OCI-LY1 (cell line): ENCODE data around the gene BICD2.

Experiments used
- H2AFZ ChIP-seq: fragments of 200-600 bp; sonication (generic), shearing (Covaris generic); 2 replicates; pipeline ENCODE4 v1.6.0; 2014; ENCODE audit warnings: antibody characterized with exemption, mild to moderate bottlenecking, low read length
- H3F3A ChIP-seq: fragments of 200-600 bp; sonication (generic), shearing (Covaris generic); 2 replicates; pipeline ENCODE4 v1.6.0; 2014; ENCODE audit warnings: mild to moderate bottlenecking, antibody characterized with exemption, low read length, moderate library complexity; ENCODE audit not compliant: insufficient read depth
- H3K27ac ChIP-seq: fragments of 200-600 bp; sonication (generic); 2 replicates; pipeline ENCODE4 v1.5.1; 2014; ENCODE audit warnings: low read length, mixed run types, mild to moderate bottlenecking, low read depth; ENCODE audit not compliant: poor library complexity, severe bottlenecking
- H3K27me3 ChIP-seq: fragments of 200-600 bp; sonication (generic); 2 replicates; pipeline ENCODE4 v1.6.0; 2014; ENCODE audit warnings: antibody characterized with exemption, mild to moderate bottlenecking, low read length, moderate library complexity; ENCODE audit not compliant: insufficient read depth
- H3K36me3 ChIP-seq: fragments of 200-600 bp; sonication (generic); 2 replicates; pipeline ENCODE4 v1.6.1; 2014; ENCODE audit warnings: mild to moderate bottlenecking, antibody characterized with exemption, low read length, moderate library complexity, mixed read lengths; ENCODE audit not compliant: insufficient read depth
- H3K4me1 ChIP-seq: fragments of 200-600 bp; sonication (generic); 2 replicates; pipeline ENCODE4 v1.5.1; 2014; ENCODE audit warnings: mild to moderate bottlenecking, low read length, moderate library complexity; ENCODE audit not compliant: insufficient read depth, severe bottlenecking
- H3K4me2 ChIP-seq: fragments of 200-600 bp; sonication (generic), shearing (Covaris generic); 2 replicates; pipeline ENCODE4 v1.6.1; 2014; ENCODE audit warnings: low read length
- H3K4me3 ChIP-seq: fragments of 200-600 bp; sonication (generic); 2 replicates; pipeline ENCODE4 v1.5.1; 2014; ENCODE audit warnings: low read length, low read depth, mild to moderate bottlenecking, mixed read lengths; ENCODE audit not compliant: poor library complexity, severe bottlenecking
- H3K79me2 ChIP-seq: fragments of 200-600 bp; shearing (Covaris generic); 2 replicates; pipeline ENCODE4 v1.6.1; 2016; ENCODE audit warnings: mixed run types, low read length, mixed read lengths; ENCODE audit not compliant: insufficient read depth
- H3K9ac ChIP-seq: fragments of 200-600 bp; sonication (generic), shearing (Covaris generic); 2 replicates; pipeline ENCODE4 v1.6.1; 2014; ENCODE audit warnings: mild to moderate bottlenecking, low read length, mixed read lengths
- H3K9me2 ChIP-seq: fragments of 200-600 bp; sonication (generic), shearing (Covaris generic); 2 replicates; pipeline ENCODE4 v1.6.1; 2014; ENCODE audit warnings: low read depth, mild to moderate bottlenecking, low read length, mixed read lengths
- H3K9me3 ChIP-seq: fragments of 200-600 bp; shearing (Covaris generic); 2 replicates; pipeline ENCODE4 v1.6.1; 2014; ENCODE audit warnings: low read length, mixed read lengths
- H4K20me1 ChIP-seq: fragments of 200-600 bp; sonication (generic), shearing (Covaris generic); 2 replicates; pipeline ENCODE4 v1.6.0; 2016; ENCODE audit warnings: mild to moderate bottlenecking, low read length; ENCODE audit not compliant: insufficient read depth
- CTCF ChIP-seq: fragments of 200-600 bp; sonication (generic), shearing (Covaris generic); IDR thresholded peaks from 2 replicates; pipeline ENCODE4 v1.5.1; 2017; ENCODE audit warnings: mild to moderate bottlenecking, antibody characterized with exemption, low read length, moderate library complexity, mixed read lengths
- EZH2 ChIP-seq: fragments of 200-600 bp; sonication (generic), shearing (Covaris generic); IDR thresholded peaks from 2 replicates; pipeline ENCODE4 v1.8.0; 2017; ENCODE audit warnings: borderline replicate concordance, mixed run types, mild to moderate bottlenecking, antibody characterized with exemption, low read length, moderate library complexity, mixed read lengths

BICD2 gene

GRCh38 chr9:92737611-92738299, 26.9 kb downstream of the BICD2 start:
- Histone ChIP-seq H3K4me1 (peaks cover 82% of the 10 kb centered on the region), H3K9me2 (no peaks in the 10 kb centered on the region), H3K27ac (peak overlapping the region; percentile 87), H3K4me2 (no peak overlapping the region), H3K9ac (no peak overlapping the region; the same call in 1 of the 2 replicates), H3K36me3 (no peaks in the 10 kb centered on the region), H2AFZ (no peak overlapping the region), H3K27me3 (no peaks in the 10 kb centered on the region), H3K79me2 (peaks cover 66% of the 10 kb centered on the region), H4K20me1 (no peaks in the 10 kb centered on the region), H3F3A (no peaks in the 10 kb centered on the region), H3K9me3 (no peaks in the 10 kb centered on the region), H3K4me3 (no peak overlapping the region)
- no peak for TF ChIP-seq EZH2
- no peak for TF ChIP-seq CTCF

GRCh38 chr9:92737216-92737606, 27.4 kb downstream of the BICD2 start:
- Histone ChIP-seq H3K4me2 (no peak overlapping the region), H3K9me3 (no peaks in the 10 kb centered on the region), H3K27me3 (no peaks in the 10 kb centered on the region), H3F3A (no peaks in the 10 kb centered on the region; the same call in 1 of the 2 replicates), H4K20me1 (no peaks in the 10 kb centered on the region), H3K4me1 (peaks cover 82% of the 10 kb centered on the region), H3K4me3 (no peak overlapping the region), H3K36me3 (no peaks in the 10 kb centered on the region), H3K27ac (peak overlapping the region; percentile 87), H3K9ac (no peak overlapping the region), H3K79me2 (peaks cover 67% of the 10 kb centered on the region), H3K9me2 (no peaks in the 10 kb centered on the region), H2AFZ (no peak overlapping the region)
- no peak for TF ChIP-seq CTCF
- no peak for TF ChIP-seq EZH2

GRCh38 chr9:92736563-92737215, 27.9 kb downstream of the BICD2 start:
- Histone ChIP-seq H3K27me3 (no peaks in the 10 kb centered on the region), H3K4me1 (peaks cover 82% of the 10 kb centered on the region), H3K36me3 (no peaks in the 10 kb centered on the region), H3K27ac (peak overlapping the region; percentile 87), H4K20me1 (no peaks in the 10 kb centered on the region), H3K9ac (no peak overlapping the region), H3K9me3 (no peaks in the 10 kb centered on the region), H3F3A (no peaks in the 10 kb centered on the region; the same call in 1 of the 2 replicates), H3K4me3 (no peak overlapping the region), H3K4me2 (no peak overlapping the region; the same call in 1 of the 2 replicates), H3K79me2 (peaks cover 66% of the 10 kb centered on the region), H2AFZ (no peak overlapping the region), H3K9me2 (no peaks in the 10 kb centered on the region)
- no peak for TF ChIP-seq CTCF
- no peak for TF ChIP-seq EZH2
